ENCODE measurements around the gene DCDC2B. TPM values are rescaled to one million over a fixed set of nuclear protein-coding genes. Genes with fewer than 3 reads are reported as not detected.

The DCDC2B gene
- total and polyA plus RNA-seq, 9 of the 15 experiments (the other 6 are each of a cell fraction or from before 2014, with no cell fraction given) = not detected

DNA sequence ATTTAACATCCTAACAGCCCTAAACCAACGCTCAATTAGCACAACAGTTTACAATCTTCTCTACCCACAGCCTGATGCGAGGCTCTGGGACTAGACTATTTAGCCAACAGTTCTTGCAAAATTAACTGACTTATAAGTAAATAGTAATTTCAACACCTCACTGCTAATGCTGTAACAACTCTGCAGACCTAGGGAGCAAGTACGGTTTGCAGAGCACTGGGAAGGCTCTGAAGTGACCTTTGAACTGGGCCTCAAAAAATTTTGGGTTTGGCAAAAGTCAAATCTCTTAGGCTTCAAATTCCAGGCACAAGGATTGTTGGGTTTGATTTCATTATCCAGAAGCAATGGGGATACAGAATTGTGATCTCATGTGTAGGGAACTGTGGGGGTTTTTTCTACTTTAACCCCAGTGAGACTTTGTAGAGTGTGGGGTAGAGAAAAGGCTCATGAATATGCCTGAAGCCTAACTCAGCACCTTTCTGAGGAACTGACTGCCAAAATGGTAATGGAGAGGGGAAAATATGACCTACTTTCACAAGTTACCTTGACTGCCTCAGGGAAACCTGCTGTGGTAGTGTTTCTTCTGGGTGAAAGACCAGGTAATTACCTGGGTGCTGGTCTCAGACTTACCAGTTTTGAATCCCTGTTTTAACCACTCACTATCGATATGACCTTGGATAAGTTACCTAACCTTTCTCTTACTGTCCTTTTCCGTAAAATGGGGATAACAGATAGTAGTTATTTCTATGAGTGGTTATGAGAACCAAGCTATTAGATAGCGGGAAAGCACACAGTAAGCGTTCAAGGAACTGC lies 30.3 kb upstream of the DCDC2B start:
- peak overlapping the region; percentile 97 for H2AFZ ChIP-seq (ENCODE audit: low read depth, low read length)
- no peaks in the 10 kb centered on the region for H3K27me3 ChIP-seq (ENCODE audit: control insufficient read depth in 2 of 2, insufficient read depth in 2 of 2, low read length in 2 of 2)
- H3K4me3 ChIP-seq = no peak overlapping the region
- no peaks in the 10 kb centered on the region for H3K9me1 ChIP-seq (ENCODE audit: control insufficient read depth, insufficient read depth, low read length)
- in situ Hi-C loops (cut with MboI) (no loop called here), intact Hi-C loops (cut with micrococcal nuclease) (loop anchor here (2.0 to 5.0 kb wide), 2 partner anchors 71 to 106 kb away; partner anchors contain the start of genes KPNA6 and TMEM39B)
- 46% methylated on average over 7 of the region's 7 CpGs for WGBS (ENCODE audit: insufficient coverage, low coverage, missing lambda C conversion rate)
- peak overlapping the region; percentile 89 for H3K27ac ChIP-seq (ENCODE audit: extremely low read depth, low read depth, low read length)
- no peak for TF ChIP-seq ZNF3 (CRISPR knock-in tag; IDR thresholded peaks at IDR 0.05)
- 0 out of 2 replicates have a peak, but pooled peaks have one; percentile 3 for TF ChIP-seq E2F5 (CRISPR knock-in tag; IDR thresholded peaks at IDR 0.05)
- 0 out of 2 replicates have a peak, but pooled peaks have one; percentile 0 for TF ChIP-seq ZNF431 (CRISPR knock-in tag; IDR thresholded peaks at IDR 0.05)
- TF ChIP-seq ZC3H4 (CRISPR knock-in tag; IDR thresholded peaks at IDR 0.05; ENCODE audit: borderline replicate concordance) = no peak
- TF ChIP-seq ESRRA (IDR thresholded peaks at IDR 0.05; ENCODE audit: borderline replicate concordance, low read depth) = peak; percentile 89
- TF ChIP-seq NFRKB (IDR thresholded peaks at IDR 0.05; ENCODE audit: low read depth) = 0 out of 2 replicates have a peak, but pooled peaks have one; percentile 12
- TF ChIP-seq NR2C2 (CRISPR knock-in tag; IDR thresholded peaks at IDR 0.05) = no peak
- TF ChIP-seq NR2C2 (tag; IDR thresholded peaks at IDR 0.05) = peak; percentile 68; the same call in 1 of the 2 replicates
- TF ChIP-seq ZNF124 (CRISPR knock-in tag; IDR thresholded peaks at IDR 0.05) = no peak
- peak; percentile 87 for TF ChIP-seq NR2C1 (IDR thresholded peaks at IDR 0.05)
- peak; percentile 90 for TF ChIP-seq NR2C1 (tag; IDR thresholded peaks at IDR 0.05)
- TF ChIP-seq, protein P1, sequence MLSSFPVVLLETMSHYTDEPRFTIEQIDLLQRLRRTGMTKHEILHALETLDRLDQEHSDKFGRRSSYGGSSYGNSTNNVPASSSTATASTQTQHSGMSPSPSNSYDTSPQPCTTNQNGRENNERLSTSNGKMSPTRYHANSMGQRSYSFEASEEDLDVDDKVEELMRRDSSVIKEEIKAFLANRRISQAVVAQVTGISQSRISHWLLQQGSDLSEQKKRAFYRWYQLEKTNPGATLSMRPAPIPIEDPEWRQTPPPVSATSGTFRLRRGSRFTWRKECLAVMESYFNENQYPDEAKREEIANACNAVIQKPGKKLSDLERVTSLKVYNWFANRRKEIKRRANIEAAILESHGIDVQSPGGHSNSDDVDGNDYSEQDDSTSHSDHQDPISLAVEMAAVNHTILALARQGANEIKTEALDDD (IDR thresholded peaks at IDR 0.05) = 0 out of 2 replicates have a peak, but pooled peaks have one; percentile 42
- no peak for TF ChIP-seq SAFB (IDR thresholded peaks at IDR 0.05; ENCODE audit: borderline replicate concordance, low read depth, low read length)
- 0 out of 2 replicates have a peak, but pooled peaks have one; percentile 16 for TF ChIP-seq CEBPB (tag; IDR thresholded peaks at IDR 0.05)
- no peak for TF ChIP-seq CREB1 (IDR thresholded peaks at IDR 0.05)
- TF ChIP-seq CREB1 (CRISPR knock-in tag; IDR thresholded peaks at IDR 0.05) = no peak
- TF ChIP-seq HMGXB4 (CRISPR knock-in tag; IDR thresholded peaks at IDR 0.05) = no peak
- TF ChIP-seq FOXJ2 (tag; IDR thresholded peaks at IDR 0.05) = 0 out of 2 replicates have a peak, but pooled peaks have one; percentile 5
- TF ChIP-seq ZNF197 (CRISPR knock-in tag; IDR thresholded peaks at IDR 0.05; ENCODE audit: low read depth) = 0 out of 2 replicates have a peak, but pooled peaks have one; percentile 7
- DNase-seq (ENCODE audit: extremely low read depth in 1 of 4, low spot score in 3 of 4) = no peak
- BruUV-seq (replicated peaks) = no TSS peak
- ATAC-seq = no peak
- H3K4me2 ChIP-seq (ENCODE audit: insufficient read depth, low read length) = peak overlapping the region; percentile 92
- peak; percentile 49 for FAIRE-seq
- POLR2A ChIA-PET = interaction anchor here (0.6 to 11.6 kb wide), 28 partner anchors 9 to 1991 kb away, joined by 3 to 201 read pairs (median 4); partner anchors contain the start of genes CCDC28B, KPNA6 and MARCKSL1
- peak overlapping the region; percentile 94 to 97; a peak in 3 of 4 replicates for H3K9ac ChIP-seq (ENCODE audit: insufficient read depth in 1 of 2, low read depth in 2 of 2, low read length in 2 of 2)
- no peaks in the 10 kb centered on the region for H3K9me3 ChIP-seq (replicated peaks; ENCODE audit: control insufficient read depth, insufficient read depth, low read depth, low read length)
- peaks cover 25 to 30% of the 10 kb centered on the region in 2 experiments for H3K4me1 ChIP-seq (replicated peaks in 1 of 2; ENCODE audit: control insufficient read depth in 2 of 2, insufficient read depth in 2 of 2, low read length in 2 of 2)
- H3K36me3 ChIP-seq (ENCODE audit: control insufficient read depth, insufficient read depth, low read length) = peaks cover 35% of the 10 kb centered on the region
- H3K79me2 ChIP-seq (ENCODE audit: control insufficient read depth, insufficient read depth, low read length) = peaks cover 39% of the 10 kb centered on the region
- no peaks in the 10 kb centered on the region; the same call in 1 of the 2 replicates for H4K20me1 ChIP-seq (replicated peaks; ENCODE audit: control insufficient read depth, insufficient read depth, low read length)
- CTCF ChIA-PET (ENCODE audit: low intra/inter-chr PET ratio) = interaction anchor here (0.6 to 1.2 kb wide), 2 partner anchors 35 to 48 kb away, joined by 3 read pairs; no protein-coding TSS in a partner anchor

Measured in K562 (cell line).